A673 (cell line): ENCODE measurements around the gene SLC2A4RG. TPM values are rescaled to one million over a fixed set of nuclear protein-coding genes. Genes with fewer than 3 reads are reported as not detected.

Experiments used
- BruUV-seq: library from RNA; stranded (reverse); fragments of 400-500 nt; replicated peaks from 2 replicates; lab custom pipeline; 2021; lab: Mats Ljungman, UMichigan
- CTCF ChIA-PET: fragments of 300-600 bp; sonication (Branson Sonifier 250); formaldehyde crosslinking; loops from one replicate; lab custom pipeline; 2022; ENCODE audit warnings: antibody characterized with exemption; lab: Charles Lee
- POLR2A ChIA-PET: fragments of 300-600 bp; sonication (Branson Sonifier 250); formaldehyde crosslinking; loops from one replicate; lab custom pipeline; 2022; ENCODE audit warnings: antibody characterized with exemption; ENCODE audit not compliant: low non-redundant PET; lab: Charles Lee
- DNase-seq: peaks from one replicate; pipeline ENCODE4 v3.0.0-alpha.2; 2015; ENCODE audit warnings: low spot score
- H3K27ac ChIP-seq: fragments of 200-600 bp; sonication (generic); 2 replicates; pipeline ENCODE4 v1.5.1; 2016; ENCODE audit warnings: mixed run types, low read depth, mild to moderate bottlenecking, mixed read lengths, antibody characterized with exemption, low read length; ENCODE audit not compliant: poor library complexity, severe bottlenecking
- H3K27me3 ChIP-seq: fragments of 200-600 bp; sonication (generic); replicated peaks from 2 replicates; pipeline ENCODE4 v1.6.1; 2017; ENCODE audit warnings: mixed run types, low read depth, mild to moderate bottlenecking, mixed read lengths, antibody characterized with exemption, low read length; ENCODE audit not compliant: insufficient read depth, poor library complexity
- H3K36me3 ChIP-seq: fragments of 200-600 bp; sonication (generic); 2 replicates; pipeline ENCODE4 v1.6.1; 2016; ENCODE audit warnings: mixed run types, mild to moderate bottlenecking, mixed read lengths, antibody characterized with exemption, low read length; ENCODE audit not compliant: insufficient read depth, poor library complexity, severe bottlenecking
- H3K4me1 ChIP-seq: fragments of 200-600 bp; sonication (generic); 2 replicates; pipeline ENCODE4 v1.6.1; 2017; ENCODE audit warnings: mixed run types, mild to moderate bottlenecking, mixed read lengths, antibody characterized with exemption, low read length; ENCODE audit not compliant: insufficient read depth, poor library complexity, severe bottlenecking
- H3K4me3 ChIP-seq: fragments of 200-600 bp; sonication (generic); 2 replicates; pipeline ENCODE4 v1.5.1; 2016; ENCODE audit warnings: low read depth, mixed run types, mild to moderate bottlenecking, mixed read lengths, low read length; ENCODE audit not compliant: poor library complexity, severe bottlenecking
- H3K9me3 ChIP-seq: fragments of 200-600 bp; sonication (generic); 2 replicates; pipeline ENCODE4 v1.6.1; 2016; ENCODE audit warnings: mixed run types, low read depth, mild to moderate bottlenecking, mixed read lengths, antibody characterized with exemption, low read length; ENCODE audit not compliant: poor library complexity, severe bottlenecking
- EZH2 ChIP-seq: fragments of 200-600 bp; sonication (generic); IDR thresholded peaks from 2 replicates; pipeline ENCODE4 v1.6.1; 2017; ENCODE audit warnings: borderline replicate concordance, low read depth, mild to moderate bottlenecking, mixed read lengths, antibody characterized with exemption, low read length; ENCODE audit not compliant: poor library complexity, severe bottlenecking
- intact Hi-C: fragments of 100-400 bp; cut with micrococcal nuclease; formaldehyde crosslinking; loops from one replicate; pipeline ENCODE4 v1.10.0; 2022; ENCODE audit not compliant: unreplicated experiment
- total RNA-seq: library from RNA; stranded (reverse); gene quantifications from 2 replicates; pipeline ENCODE4 v1.2.3, GENCODE V29; 2021
- TF ChIP-seq, protein P1 (sequence below): fragments of 300-800, 200-600 bp; sonication (generic); conservative IDR thresholded peaks from 2 replicates; pipeline ENCODE4 v1.5.1; 2017; ENCODE audit warnings: low read depth, mild to moderate bottlenecking, antibody characterized with exemption, low read length, moderate library complexity, mixed read lengths

Gene SLC2A4RG
- total RNA-seq, 1 experiment from 2014 or later: 45.8 TPM

- no peaks in the 10 kb centered on the region for H3K9me3 ChIP-seq
- DNase-seq: peak; percentile 68
- peak overlapping the region; percentile 65 for H3K27ac ChIP-seq
- peaks cover 16% of the 10 kb centered on the region for H3K4me1 ChIP-seq
- intact Hi-C loops: no loop called here
- no peak for TF ChIP-seq EZH2
- TF ChIP-seq, protein P1, sequence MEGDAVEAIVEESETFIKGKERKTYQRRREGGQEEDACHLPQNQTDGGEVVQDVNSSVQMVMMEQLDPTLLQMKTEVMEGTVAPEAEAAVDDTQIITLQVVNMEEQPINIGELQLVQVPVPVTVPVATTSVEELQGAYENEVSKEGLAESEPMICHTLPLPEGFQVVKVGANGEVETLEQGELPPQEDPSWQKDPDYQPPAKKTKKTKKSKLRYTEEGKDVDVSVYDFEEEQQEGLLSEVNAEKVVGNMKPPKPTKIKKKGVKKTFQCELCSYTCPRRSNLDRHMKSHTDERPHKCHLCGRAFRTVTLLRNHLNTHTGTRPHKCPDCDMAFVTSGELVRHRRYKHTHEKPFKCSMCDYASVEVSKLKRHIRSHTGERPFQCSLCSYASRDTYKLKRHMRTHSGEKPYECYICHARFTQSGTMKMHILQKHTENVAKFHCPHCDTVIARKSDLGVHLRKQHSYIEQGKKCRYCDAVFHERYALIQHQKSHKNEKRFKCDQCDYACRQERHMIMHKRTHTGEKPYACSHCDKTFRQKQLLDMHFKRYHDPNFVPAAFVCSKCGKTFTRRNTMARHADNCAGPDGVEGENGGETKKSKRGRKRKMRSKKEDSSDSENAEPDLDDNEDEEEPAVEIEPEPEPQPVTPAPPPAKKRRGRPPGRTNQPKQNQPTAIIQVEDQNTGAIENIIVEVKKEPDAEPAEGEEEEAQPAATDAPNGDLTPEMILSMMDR: no peak
- H3K27me3 ChIP-seq: no peaks in the 10 kb centered on the region
- no TSS peak for BruUV-seq
- H3K36me3 ChIP-seq: peaks cover 10% of the 10 kb centered on the region
- ChIA-PET CTCF (no interaction called here), POLR2A (interaction anchor here (0.7 kb wide), 1 partner anchor 274 kb away, joined by 3 read pairs; no protein-coding TSS in a partner anchor)
- H3K4me3 ChIP-seq: no peak overlapping the region
Observed at GRCh38 chr20:63698739-63699465, 40.7 kb upstream of the SLC2A4RG start.

- Histone ChIP-seq H3K4me3 (no peak overlapping the region), H3K36me3 (peaks cover 7% of the 10 kb centered on the region), H3K9me3 (no peaks in the 10 kb centered on the region), H3K4me1 (peaks cover 16% of the 10 kb centered on the region), H3K27ac (peak overlapping the region; percentile 65), H3K27me3 (no peaks in the 10 kb centered on the region)
- ChIA-PET POLR2A (no interaction called here), CTCF (no interaction called here)
- intact Hi-C loops: no loop called here
- TSS peak; percentile 51 for BruUV-seq
- TF ChIP-seq, protein P1: no peak
- no peak for TF ChIP-seq EZH2
- no peak for DNase-seq
Observed at GRCh38 chr20:63699466-63700198, 39.9 kb upstream of the SLC2A4RG start.

- Histone ChIP-seq H3K36me3 (peaks cover 12% of the 10 kb centered on the region), H3K27ac (no peak overlapping the region), H3K4me3 (no peak overlapping the region), H3K4me1 (peaks cover 16% of the 10 kb centered on the region), H3K27me3 (no peaks in the 10 kb centered on the region), H3K9me3 (no peaks in the 10 kb centered on the region)
- intact Hi-C loops: no loop called here
- TF ChIP-seq EZH2: no peak
- TF ChIP-seq, protein P1: no peak
- POLR2A ChIA-PET: no interaction called here
- CTCF ChIA-PET: no interaction called here
- DNase-seq: no peak
- BruUV-seq: no TSS peak
Observed at GRCh38 chr20:63700199-63701050, 39.2 kb upstream of the SLC2A4RG start.
